ENCODE measurements around the gene PLEKHA6.

Gene PLEKHA6

GRCh38 chr1:204289280-204289679 is 70.4 kb downstream of the PLEKHA6 start:
- Histone ChIP-seq H3K18ac (ENCODE audit: low read length) (no peak overlapping the region), H4K12ac (ENCODE audit: low read depth, low read length) (no peak overlapping the region), H4K8ac (ENCODE audit: low read depth, low read length) (no peak overlapping the region), H3K4me1 (ENCODE audit: control insufficient read depth in 1 of 2, insufficient read depth in 2 of 2, low read length in 2 of 2) (peaks cover 23 to 24% of the 10 kb centered on the region in 2 experiments), H3K9ac (ENCODE audit: low read length) (no peak overlapping the region), H3K23ac (ENCODE audit: low read length) (no peak overlapping the region), H3K4ac (ENCODE audit: low read depth, low read length) (peak overlapping the region; percentile 6), H2BK5ac (ENCODE audit: low read depth, low read length, poor library complexity) (no peak overlapping the region), H3K36me3 (ENCODE audit: control insufficient read depth in 1 of 2, insufficient read depth in 2 of 2, low read length in 2 of 2) (no peaks in the 10 kb centered on the region), H3K27me3 (ENCODE audit: insufficient read depth, low read length) (no peaks in the 10 kb centered on the region), H3K4me3 (ENCODE audit: low read depth, low read length) (no peak overlapping the region), H3K4me2 (ENCODE audit: low read length) (no peak overlapping the region), H3K9me3 (ENCODE audit: insufficient read depth, low read depth, low read length) (no peaks in the 10 kb centered on the region), H2BK12ac (ENCODE audit: low read length) (no peak overlapping the region), H2BK120ac (ENCODE audit: insufficient read depth, low read length, poor library complexity) (no peak overlapping the region), H2AFZ (ENCODE audit: insufficient read depth, low read length, poor library complexity) (no peak overlapping the region), H3K27ac (ENCODE audit: low read depth, low read length) (no peak overlapping the region), H2AK5ac (ENCODE audit: low read length) (no peak overlapping the region), H3K14ac (ENCODE audit: low read length) (no peak overlapping the region), H4K91ac (ENCODE audit: low read depth, low read length) (no peak overlapping the region), H3K79me2 (ENCODE audit: control insufficient read depth, insufficient read depth, low read length, poor library complexity) (peaks cover 5% of the 10 kb centered on the region), H3K79me1 (ENCODE audit: low read length) (peaks cover 8% of the 10 kb centered on the region)
- WGBS (ENCODE audit: extremely low coverage, insufficient coverage, insufficient read length) = no CpG with 5 or more reads among the region's 4 CpGs
- no peak for DNase-seq

GRCh38 chr1:204288021-204288588 is 71.6 kb downstream of the PLEKHA6 start:
- Histone ChIP-seq H3K36me3 (ENCODE audit: control insufficient read depth in 1 of 2, insufficient read depth in 2 of 2, low read length in 2 of 2) (no peaks in the 10 kb centered on the region), H3K79me2 (ENCODE audit: control insufficient read depth, insufficient read depth, low read length, poor library complexity) (peaks cover 5% of the 10 kb centered on the region), H2BK120ac (ENCODE audit: insufficient read depth, low read length, poor library complexity) (no peak overlapping the region), H3K4me2 (ENCODE audit: low read length) (no peak overlapping the region), H3K9ac (ENCODE audit: low read length) (no peak overlapping the region), H2AFZ (ENCODE audit: insufficient read depth, low read length, poor library complexity) (no peak overlapping the region), H3K23ac (ENCODE audit: low read length) (no peak overlapping the region), H3K27ac (ENCODE audit: low read depth, low read length) (peak overlapping the region; percentile 40), H2AK5ac (ENCODE audit: low read length) (peak overlapping the region; percentile 1), H3K4ac (ENCODE audit: low read depth, low read length) (no peak overlapping the region), H3K18ac (ENCODE audit: low read length) (no peak overlapping the region), H4K12ac (ENCODE audit: low read depth, low read length) (no peak overlapping the region), H3K14ac (ENCODE audit: low read length) (no peak overlapping the region), H3K79me1 (ENCODE audit: low read length) (peaks cover 7% of the 10 kb centered on the region), H3K4me3 (ENCODE audit: low read depth, low read length) (no peak overlapping the region), H2BK12ac (ENCODE audit: low read length) (no peak overlapping the region), H3K4me1 (ENCODE audit: control insufficient read depth in 1 of 2, insufficient read depth in 2 of 2, low read length in 2 of 2) (peaks cover 20% of the 10 kb centered on the region in 2 experiments), H4K8ac (ENCODE audit: low read depth, low read length) (no peak overlapping the region), H3K9me3 (ENCODE audit: insufficient read depth, low read depth, low read length) (no peaks in the 10 kb centered on the region), H2BK5ac (ENCODE audit: low read depth, low read length, poor library complexity) (peak overlapping the region; percentile 6), H3K27me3 (ENCODE audit: insufficient read depth, low read length) (no peaks in the 10 kb centered on the region), H4K91ac (ENCODE audit: low read depth, low read length) (peak overlapping the region; percentile 20)
- peak in 1 of 2 donors; percentile 9 for DNase-seq
- whole genome bisulfite sequencing (ENCODE audit: extremely low coverage, insufficient coverage, insufficient read length) = no CpG with 5 or more reads among the region's 8 CpGs

- no peak overlapping the region for H3K23ac ChIP-seq (ENCODE audit: low read length)
- H3K27ac ChIP-seq (ENCODE audit: low read depth, low read length) = peak overlapping the region; percentile 40
- H3K14ac ChIP-seq (ENCODE audit: low read length) = peak overlapping the region; percentile 33
- peak overlapping the region; percentile 38 for H2AK5ac ChIP-seq (ENCODE audit: low read length)
- peaks cover 5% of the 10 kb centered on the region for H3K79me2 ChIP-seq (ENCODE audit: control insufficient read depth, insufficient read depth, low read length, poor library complexity)
- H2BK12ac ChIP-seq (ENCODE audit: low read length) = peak overlapping the region; percentile 9
- no peak overlapping the region for H3K9ac ChIP-seq (ENCODE audit: low read length)
- peak overlapping the region; percentile 48 for H3K4ac ChIP-seq (ENCODE audit: low read depth, low read length)
- peak overlapping the region; percentile 33 for H4K91ac ChIP-seq (ENCODE audit: low read depth, low read length)
- no peak for DNase-seq
- peak overlapping the region; percentile 57 for H3K18ac ChIP-seq (ENCODE audit: low read length)
- no peak overlapping the region for H3K4me3 ChIP-seq (ENCODE audit: low read depth, low read length)
- H3K36me3 ChIP-seq (ENCODE audit: control insufficient read depth in 1 of 2, insufficient read depth in 2 of 2, low read length in 2 of 2) = no peaks in the 10 kb centered on the region
- peaks cover 7% of the 10 kb centered on the region for H3K79me1 ChIP-seq (ENCODE audit: low read length)
- H3K9me3 ChIP-seq (ENCODE audit: insufficient read depth, low read depth, low read length) = no peaks in the 10 kb centered on the region
- peaks cover 20% of the 10 kb centered on the region in 2 experiments for H3K4me1 ChIP-seq (ENCODE audit: control insufficient read depth in 1 of 2, insufficient read depth in 2 of 2, low read length in 2 of 2)
- H2BK5ac ChIP-seq (ENCODE audit: low read depth, low read length, poor library complexity) = peak overlapping the region; percentile 78
- WGBS (ENCODE audit: extremely low coverage, insufficient coverage, insufficient read length) = no CpG with 5 or more reads among the region's 8 CpGs
- peak overlapping the region; percentile 42 for H3K4me2 ChIP-seq (ENCODE audit: low read length)
- H4K12ac ChIP-seq (ENCODE audit: low read depth, low read length) = no peak overlapping the region
- peak overlapping the region; percentile 67 for H4K8ac ChIP-seq (ENCODE audit: low read depth, low read length)
- no peaks in the 10 kb centered on the region for H3K27me3 ChIP-seq (ENCODE audit: insufficient read depth, low read length)
- no peak overlapping the region for H2AFZ ChIP-seq (ENCODE audit: insufficient read depth, low read length, poor library complexity)
- peak overlapping the region; percentile 57 for H2BK120ac ChIP-seq (ENCODE audit: insufficient read depth, low read length, poor library complexity)
Measured at GRCh38 chr1:204287466-204287891, 72.2 kb downstream of the PLEKHA6 start.

- Histone ChIP-seq H3K4ac (ENCODE audit: low read depth, low read length) (no peak overlapping the region), H3K4me3 (ENCODE audit: low read depth, low read length) (no peak overlapping the region), H4K8ac (ENCODE audit: low read depth, low read length) (no peak overlapping the region), H4K12ac (ENCODE audit: low read depth, low read length) (no peak overlapping the region), H3K27ac (ENCODE audit: low read depth, low read length) (no peak overlapping the region), H2BK12ac (ENCODE audit: low read length) (no peak overlapping the region), H3K79me2 (ENCODE audit: control insufficient read depth, insufficient read depth, low read length, poor library complexity) (peaks cover 5% of the 10 kb centered on the region), H2AFZ (ENCODE audit: insufficient read depth, low read length, poor library complexity) (no peak overlapping the region), H3K79me1 (ENCODE audit: low read length) (peaks cover 7% of the 10 kb centered on the region), H2AK5ac (ENCODE audit: low read length) (no peak overlapping the region), H3K4me2 (ENCODE audit: low read length) (peak overlapping the region; percentile 42), H2BK5ac (ENCODE audit: low read depth, low read length, poor library complexity) (no peak overlapping the region), H3K14ac (ENCODE audit: low read length) (no peak overlapping the region), H3K36me3 (ENCODE audit: control insufficient read depth in 1 of 2, insufficient read depth in 2 of 2, low read length in 2 of 2) (peaks cover 0 to 2% of the 10 kb centered on the region in 2 experiments), H3K9ac (ENCODE audit: low read length) (no peak overlapping the region), H3K9me3 (ENCODE audit: insufficient read depth, low read depth, low read length) (no peaks in the 10 kb centered on the region), H3K27me3 (ENCODE audit: insufficient read depth, low read length) (no peaks in the 10 kb centered on the region), H4K91ac (ENCODE audit: low read depth, low read length) (no peak overlapping the region), H3K18ac (ENCODE audit: low read length) (peak overlapping the region; percentile 4), H2BK120ac (ENCODE audit: insufficient read depth, low read length, poor library complexity) (peak overlapping the region; percentile 1), H3K23ac (ENCODE audit: low read length) (no peak overlapping the region), H3K4me1 (ENCODE audit: control insufficient read depth in 1 of 2, insufficient read depth in 2 of 2, low read length in 2 of 2) (peaks cover 20% of the 10 kb centered on the region in 2 experiments)
- DNase-seq = peak; percentile 2 to 30
- WGBS (ENCODE audit: extremely low coverage, insufficient coverage, insufficient read length) = no CpG with 5 or more reads among the region's 8 CpGs
Measured at GRCh38 chr1:204286831-204287421, 72.8 kb downstream of the PLEKHA6 start.

All from trophoblast cell (in vitro differentiated cells and primary cell).